GM19099 (cell line): ENCODE measurements around the gene ITGA11.

ENCODE experiments used
- POLR2A ChIP-seq: IDR thresholded peaks from 3 replicates; pipeline ENCODE4 v1.6.1; 2011; ENCODE audit warnings: low read depth; ENCODE audit not compliant: insufficient read length; ENCODE audit errors: extremely low read depth

ITGA11 gene

GRCh38 chr15:68256675-68257450, 175.1 kb downstream of the ITGA11 start:
- peak; percentile 50 for TF ChIP-seq POLR2A

DNA sequence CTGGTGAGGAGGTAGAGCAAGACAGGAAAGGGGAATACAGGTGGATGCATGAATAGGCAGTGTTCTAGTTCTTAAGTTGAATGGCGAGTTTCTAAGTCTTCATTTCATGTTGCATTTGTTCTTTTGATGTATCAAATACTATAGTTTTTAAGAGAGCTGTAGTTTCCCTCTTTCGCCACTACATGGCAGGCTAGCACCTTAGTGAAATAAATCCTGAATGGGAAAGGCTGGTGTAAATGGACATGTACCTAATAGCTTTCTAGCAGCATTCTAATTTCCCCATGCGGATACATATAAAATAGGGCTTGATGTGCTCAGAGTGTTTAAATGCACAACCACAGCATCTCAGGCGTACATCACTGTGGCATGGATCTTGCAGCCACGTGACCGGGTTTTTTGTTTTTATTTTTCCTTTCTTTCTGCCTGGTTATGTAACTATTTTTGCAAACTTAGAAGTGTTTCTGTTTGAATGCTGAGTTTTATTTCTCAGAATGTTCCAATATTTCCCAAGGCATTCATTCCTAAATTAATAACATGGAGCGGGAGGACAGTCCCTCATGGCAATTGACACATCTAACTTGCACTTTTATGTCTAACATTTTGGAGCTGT, 178.9 kb downstream of the ITGA11 start:
- no peak for TF ChIP-seq POLR2A

- no peak for TF ChIP-seq POLR2A
Measured at GRCh38 chr15:68249058-68249713, 182.8 kb downstream of the ITGA11 start.
